ENCODE data around the gene PLAC1.

The PLAC1 gene

DNA sequence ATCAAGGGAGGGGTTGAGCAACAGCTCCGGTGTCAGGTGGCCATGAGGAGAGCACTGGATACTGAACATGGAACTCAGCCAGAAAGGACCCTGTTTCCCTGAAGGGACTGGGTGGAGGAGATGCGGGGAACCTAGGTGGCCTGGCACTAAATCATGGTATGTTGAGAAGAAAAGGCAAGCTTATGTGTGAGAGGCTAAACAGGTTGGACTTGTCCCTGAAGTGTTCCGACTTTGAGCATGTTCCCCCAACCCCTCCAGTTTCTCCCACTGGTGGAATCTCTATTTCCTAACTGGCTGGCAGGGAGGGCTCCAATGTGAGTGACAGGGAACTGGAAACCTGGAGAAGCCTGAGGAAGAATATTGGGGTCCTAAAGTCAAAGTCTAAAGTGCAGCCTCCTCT is 69.5 kb downstream of the PLAC1 start:
- no peak for DNase-seq (ENCODE audit: low read depth in 2 of 2)

DNA sequence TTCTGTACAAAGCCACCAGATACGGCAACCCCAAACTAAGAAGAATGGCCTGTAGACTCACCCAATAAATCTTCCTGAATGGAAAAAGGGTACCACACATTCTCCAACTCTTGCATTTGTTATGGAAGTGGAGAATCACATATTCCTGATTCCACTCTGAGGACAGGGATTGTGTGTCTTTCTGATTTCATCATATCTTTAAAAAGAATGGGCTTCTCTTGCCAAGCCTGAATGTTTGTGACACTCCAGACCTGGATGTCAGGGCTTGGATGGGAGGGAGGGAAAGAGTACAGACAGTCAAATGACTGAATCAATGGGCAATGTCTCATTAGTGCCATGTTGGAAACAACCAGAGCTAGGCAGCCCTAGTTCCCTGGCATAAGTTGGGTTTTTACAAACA is 77.4 kb downstream of the PLAC1 start:
- DNase-seq (ENCODE audit: low read depth in 2 of 2): no peak

DNA sequence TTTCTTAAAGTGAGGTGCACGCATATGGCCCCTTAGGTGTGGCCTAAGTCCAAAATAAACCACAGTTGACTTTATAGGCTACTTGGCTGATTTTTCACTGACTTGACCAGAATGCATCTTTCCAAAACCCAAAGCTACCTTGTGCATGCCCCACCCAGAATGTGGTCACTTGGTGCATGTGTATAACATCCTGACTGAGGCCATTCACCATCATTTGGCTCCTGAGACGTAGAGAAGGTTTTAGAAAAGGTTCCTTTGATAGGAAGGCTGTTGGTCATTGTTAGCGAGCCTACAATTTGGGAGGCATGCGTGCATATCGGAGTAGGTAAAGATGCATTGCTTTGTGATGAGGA is 84.6 kb downstream of the PLAC1 start:
- no peak for DNase-seq (ENCODE audit: low read depth in 2 of 2)

DNA sequence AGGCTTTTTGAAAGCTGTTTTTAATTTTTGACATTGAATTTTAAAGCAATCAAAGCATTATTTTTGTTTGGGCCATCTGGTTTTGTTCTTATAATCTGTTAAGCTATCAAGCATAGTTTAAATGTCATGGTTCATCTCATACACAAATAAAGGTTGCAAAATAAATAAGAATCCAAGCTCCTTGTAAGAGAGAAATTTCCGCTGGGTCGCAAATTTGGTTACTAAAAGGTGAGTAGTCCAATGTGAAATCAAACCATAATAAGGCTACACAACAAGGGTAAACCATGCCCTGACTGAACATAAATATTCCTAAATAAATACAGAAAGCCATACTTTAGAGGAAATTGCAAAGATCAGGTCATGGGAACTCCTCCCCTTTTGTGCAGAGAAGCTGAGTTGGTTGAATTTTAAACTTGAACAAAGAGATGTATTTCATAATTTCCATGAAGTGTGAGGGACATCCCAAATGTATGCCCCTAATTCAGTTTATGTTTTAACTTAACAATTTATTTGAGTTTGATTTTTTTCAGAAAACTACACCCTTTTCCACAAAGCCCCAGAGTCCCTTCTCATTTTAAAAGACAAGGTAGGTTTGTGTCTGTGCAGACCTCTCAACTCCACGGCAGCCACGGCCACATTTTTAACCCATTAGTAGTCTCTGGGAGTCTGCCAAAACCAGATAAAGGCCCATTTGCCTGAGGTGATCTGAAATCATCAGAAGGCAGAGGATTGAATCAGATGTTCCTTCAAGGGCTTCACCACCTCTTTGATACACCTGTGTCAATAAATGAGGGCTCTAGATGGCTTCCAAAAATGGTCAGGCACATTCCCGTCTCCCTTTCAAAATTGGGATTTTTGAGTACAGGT is 85.2 kb downstream of the PLAC1 start:
- DNase-seq (ENCODE audit: low read depth in 2 of 2): no peak

DNA sequence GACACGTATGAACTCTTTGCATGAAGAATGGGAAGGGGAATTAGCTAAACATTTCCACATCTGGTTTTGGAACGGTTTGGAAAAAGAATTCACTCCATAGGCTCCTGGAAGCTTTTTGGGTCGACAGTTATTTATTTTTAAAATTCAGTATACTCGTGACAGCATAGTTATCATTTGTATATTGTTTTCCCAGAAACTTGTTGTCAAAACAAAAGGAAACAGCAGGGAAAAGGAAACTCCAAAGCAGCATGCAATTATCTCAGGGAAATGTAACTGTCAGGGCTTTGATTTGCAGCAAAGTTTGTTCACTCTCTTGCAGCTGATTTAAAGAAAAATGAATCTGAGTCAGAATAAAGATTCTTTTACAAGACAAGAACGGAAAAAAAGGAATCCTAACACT is 86.5 kb downstream of the PLAC1 start:
- DNase-seq (ENCODE audit: low read depth in 2 of 2): no peak

DNA sequence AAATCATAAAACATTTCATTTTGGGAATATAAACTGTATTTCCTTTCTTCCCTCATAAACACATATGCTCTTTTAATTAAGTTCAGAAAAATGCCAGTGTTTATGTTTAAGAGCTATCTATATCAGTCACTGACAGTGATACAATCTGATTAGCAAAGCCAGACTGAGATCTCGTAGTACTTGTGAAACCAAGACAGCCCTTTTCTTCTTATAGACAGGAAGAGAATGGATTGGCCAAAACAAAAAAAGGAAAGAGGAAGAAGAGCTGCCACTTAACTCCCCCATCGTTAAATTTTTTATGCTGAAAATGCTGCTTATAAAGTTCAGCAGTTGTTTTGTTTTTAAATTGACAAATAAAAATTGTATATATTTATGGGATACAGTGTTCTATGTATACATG is 87.4 kb downstream of the PLAC1 start:
- no peak for DNase-seq (ENCODE audit: low read depth in 2 of 2)

DNA sequence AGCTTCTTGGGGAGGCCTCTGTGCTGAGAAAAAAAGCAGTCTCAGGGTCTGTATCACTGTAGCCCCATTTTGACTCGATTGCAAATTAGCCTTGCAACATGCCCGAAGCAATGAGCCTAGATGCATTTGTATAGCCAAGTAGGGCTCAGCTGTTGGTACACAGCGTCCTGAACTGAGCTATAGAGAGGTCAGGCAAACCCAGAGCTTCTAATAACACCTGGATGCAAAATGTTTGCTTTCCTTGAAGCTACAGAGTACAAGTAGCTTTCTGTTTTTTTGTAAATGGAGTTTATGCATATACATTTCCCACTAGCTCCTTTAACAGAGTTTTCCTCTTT is 87.8 kb downstream of the PLAC1 start:
- DNase-seq (ENCODE audit: low read depth in 2 of 2): no peak

DNA sequence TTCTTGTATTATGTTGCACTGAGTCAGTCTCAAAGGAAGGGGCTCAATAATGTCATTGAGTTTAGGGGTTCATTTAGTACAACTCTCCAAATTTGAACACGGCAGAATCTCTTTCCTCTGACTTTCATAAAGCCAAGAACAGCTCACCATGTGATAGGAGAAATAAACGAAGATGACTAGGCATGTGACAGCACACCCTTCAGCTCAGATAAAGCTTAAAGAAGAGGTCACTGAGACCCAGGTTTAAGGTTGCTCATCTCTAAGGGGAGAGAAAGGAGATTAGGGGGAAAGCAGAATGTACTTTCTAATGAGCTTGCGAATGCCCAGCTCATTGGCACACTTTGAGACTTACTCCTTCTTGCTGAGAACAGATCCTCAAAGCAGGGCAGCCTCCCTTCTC is 89.0 kb downstream of the PLAC1 start:
- DNase-seq (ENCODE audit: low read depth in 2 of 2): no peak

DNA sequence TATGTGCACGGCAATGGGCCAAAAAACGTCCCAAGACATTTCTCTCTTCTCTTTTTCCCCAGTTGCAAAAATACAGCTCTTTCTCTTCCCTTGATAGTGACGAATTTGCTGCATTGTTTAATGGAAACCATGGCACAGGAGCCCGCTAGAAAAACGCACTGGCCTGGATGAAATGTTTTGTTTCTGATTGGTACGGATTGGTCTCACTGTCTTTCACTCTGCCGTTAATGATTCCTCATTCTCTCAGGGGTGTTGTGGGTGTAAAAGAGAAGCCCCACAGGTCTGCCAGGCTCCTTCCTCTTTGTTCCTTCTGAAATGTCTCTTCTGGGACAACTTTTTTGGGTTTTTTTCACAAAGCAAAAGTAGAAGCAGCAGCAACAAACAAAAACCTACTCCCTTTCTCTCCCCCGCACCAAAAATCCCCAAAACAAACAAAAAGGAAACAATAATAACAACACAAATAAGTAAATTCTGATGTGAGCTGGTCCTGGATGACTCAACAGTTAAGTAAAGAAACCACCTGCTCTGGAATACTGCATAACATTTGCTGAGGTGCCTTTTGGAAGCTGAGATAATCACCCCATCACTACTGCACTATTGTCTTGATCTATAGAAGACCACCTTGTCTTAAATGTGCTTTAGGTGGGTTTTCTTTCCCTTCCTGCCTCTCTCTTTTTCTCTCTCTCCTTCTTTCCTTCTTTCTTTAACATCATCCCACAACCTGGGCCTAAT is 89.8 kb downstream of the PLAC1 start:
- DNase-seq (ENCODE audit: low read depth in 2 of 2): no peak

DNA sequence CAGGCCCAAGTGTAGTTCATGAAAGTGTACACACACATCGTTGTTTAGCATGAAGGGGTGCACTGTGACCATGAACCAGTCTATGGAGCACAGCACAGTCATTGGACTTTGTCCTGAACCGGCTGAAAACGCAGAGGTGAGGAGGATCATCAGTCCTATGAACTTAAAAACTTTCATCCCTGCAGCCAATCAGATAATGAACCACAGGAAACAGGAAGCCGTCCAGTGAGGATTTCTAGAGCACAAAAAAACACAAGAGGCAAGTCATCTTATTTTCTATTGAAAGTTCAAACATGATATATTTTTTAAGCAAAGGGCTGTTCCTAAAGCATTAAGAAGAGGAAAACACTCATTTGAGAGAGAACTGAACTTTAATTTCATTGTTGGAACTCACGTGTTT is 91.8 kb downstream of the PLAC1 start:
- DNase-seq (ENCODE audit: low read depth in 2 of 2): no peak

DNA sequence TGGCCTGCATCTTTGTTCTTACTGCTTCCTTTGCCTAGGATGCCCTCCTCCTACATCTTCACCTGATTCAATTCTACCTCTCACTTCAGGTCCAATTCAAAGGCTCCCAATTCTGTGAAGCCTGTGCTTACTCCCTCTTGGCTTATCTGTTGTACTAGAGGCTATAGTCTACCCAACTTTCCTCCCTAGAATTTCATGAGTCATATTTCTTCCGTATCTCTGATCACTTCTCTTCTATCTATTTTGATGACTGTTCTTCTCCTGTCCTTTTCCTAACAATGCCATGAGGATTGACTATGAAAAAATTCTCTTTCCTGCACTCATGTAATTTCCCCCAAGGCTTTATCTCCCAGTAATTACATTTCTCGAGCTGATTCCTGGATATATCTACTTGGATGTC is 96.3 kb downstream of the PLAC1 start:
- DNase-seq (ENCODE audit: low read depth in 2 of 2): no peak

DNA sequence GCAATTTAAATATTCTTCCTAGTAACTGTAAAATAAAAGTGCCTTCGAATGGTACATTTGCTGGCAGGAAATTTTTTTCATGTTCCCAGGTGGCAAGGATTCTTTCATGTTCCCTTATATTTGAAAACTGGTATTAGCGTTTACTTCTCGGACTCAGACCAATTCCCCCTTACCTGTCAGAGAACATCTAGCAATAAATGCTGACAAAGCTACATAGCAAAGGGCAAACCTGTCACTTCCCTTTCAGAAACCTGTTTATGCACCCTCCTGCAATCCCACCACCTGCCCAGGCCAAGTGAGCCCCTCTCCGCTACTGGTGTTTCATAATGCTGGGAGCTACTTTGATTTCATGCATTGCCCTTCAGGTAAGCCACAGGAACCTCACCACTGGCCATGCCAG is 100.1 kb downstream of the PLAC1 start:
- DNase-seq (ENCODE audit: low read depth in 2 of 2): no peak

DNA sequence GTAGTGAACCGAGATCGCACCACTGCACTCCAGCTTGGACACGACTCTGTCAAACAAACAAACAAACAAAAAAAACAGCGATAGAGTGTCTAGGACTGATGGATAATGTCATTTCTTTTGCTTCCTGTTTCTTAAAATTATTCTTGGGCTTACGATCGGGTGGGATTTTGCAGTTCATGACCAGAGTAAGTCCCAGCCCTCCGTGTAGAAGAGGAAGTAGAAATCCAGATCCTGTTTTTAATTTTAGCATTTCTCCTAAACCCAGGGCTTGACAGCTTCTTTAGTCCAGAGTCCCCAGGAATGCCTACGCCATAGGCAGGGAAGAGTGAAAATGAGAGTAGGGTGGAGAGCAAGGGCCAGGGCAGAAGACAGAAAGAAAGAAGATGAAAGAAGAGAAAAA is 104.0 kb downstream of the PLAC1 start:
- DNase-seq (ENCODE audit: low read depth in 2 of 2): no peak

DNA sequence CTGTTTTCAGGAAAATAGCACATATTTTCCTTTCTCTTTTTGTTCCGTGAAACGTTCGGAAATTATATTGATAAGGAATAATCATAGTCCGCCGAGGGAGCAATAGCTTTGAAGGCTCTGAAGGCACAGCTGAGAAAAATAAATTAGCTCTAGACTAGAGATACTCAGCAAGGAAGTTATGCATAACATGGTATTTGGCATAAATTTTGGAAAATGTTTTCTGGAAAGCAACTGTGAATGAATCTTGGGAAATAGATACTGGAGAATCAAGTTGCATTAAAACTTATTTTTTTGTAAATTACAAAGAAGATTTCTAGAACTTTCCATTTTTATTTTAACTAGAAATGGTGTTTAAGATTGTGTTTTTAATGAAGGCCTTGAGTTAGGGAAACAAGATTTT is 105.9 kb downstream of the PLAC1 start:
- no peak for DNase-seq (ENCODE audit: low read depth in 2 of 2)

DNA sequence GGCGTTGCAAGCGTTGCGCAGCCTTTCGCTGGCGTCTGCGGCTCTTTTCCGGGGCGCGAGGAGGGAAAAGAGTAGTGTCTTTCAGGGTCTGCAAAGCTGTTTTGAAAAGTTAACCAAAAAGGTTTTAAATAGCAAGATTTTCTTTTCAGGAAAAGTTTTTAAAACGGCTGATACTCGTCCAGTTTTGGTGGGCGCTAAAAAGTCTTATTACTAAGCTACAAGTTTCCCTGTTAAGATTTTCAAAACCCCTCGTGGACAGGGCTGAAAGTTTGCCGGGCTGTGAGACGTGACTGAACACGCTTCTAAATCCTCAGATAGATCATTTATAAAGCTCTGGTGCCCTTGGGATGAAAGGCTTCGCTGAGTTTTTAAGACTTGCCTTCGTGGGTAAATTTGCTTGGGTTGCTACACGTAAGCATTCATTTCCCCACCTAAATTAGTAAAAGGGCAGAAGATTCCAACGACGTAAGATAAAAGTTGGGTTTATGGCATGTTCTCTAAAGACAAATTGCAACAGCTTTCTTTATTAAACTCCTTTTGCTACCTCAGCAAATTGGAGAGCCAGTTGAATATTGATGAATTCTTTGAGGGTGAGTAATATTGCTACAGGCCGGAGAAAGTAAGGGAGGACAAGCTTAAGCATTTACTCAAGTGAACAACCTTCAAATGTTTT is 106.8 kb downstream of the PLAC1 start:
- DNase-seq (ENCODE audit: low read depth in 2 of 2): no peak

DNA sequence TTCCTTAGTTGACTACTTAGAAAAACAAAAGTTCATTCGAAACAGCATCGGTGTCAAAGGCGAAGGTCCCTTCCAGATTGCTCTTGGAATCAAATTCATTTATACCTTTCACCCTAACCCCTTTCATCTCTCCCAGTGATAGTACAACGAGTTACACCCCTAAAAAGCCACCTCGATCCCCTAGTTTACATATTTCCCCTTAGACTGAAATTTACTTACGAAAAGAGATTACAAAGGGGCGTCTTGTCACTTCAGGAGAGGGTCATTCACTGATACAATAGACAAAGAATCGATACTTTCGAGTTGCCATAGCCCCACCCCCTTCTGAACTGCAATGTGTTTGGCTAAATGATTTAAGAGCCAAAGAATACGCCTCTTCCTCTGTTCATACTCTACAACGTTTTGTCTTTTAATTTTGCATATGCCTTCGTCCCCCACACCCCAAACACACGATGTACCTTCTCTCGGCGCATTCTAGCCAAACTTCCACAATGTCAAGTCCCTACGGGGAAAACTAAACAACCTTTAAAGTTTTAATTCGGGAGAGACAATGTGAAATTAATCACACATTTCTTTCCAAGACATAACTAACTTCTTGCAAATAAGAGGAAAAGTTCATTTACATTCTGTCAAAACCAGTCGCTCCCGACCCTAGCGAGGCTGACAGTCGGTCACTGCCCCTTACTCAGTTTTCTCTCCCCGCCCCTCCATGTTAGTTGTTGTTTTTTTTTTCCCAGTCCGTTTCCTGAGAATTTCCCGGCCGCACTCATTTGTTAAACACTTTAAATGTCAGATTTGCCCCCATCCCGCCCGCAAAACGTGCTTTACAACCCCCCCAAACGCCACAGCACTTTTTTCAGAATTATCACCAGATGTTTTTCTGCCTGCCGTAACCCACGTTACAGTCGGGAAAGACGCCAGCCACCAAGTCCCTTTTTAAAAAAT is 109.7 kb downstream of the PLAC1 start:
- DNase-seq (ENCODE audit: low read depth in 2 of 2): no peak

DNA sequence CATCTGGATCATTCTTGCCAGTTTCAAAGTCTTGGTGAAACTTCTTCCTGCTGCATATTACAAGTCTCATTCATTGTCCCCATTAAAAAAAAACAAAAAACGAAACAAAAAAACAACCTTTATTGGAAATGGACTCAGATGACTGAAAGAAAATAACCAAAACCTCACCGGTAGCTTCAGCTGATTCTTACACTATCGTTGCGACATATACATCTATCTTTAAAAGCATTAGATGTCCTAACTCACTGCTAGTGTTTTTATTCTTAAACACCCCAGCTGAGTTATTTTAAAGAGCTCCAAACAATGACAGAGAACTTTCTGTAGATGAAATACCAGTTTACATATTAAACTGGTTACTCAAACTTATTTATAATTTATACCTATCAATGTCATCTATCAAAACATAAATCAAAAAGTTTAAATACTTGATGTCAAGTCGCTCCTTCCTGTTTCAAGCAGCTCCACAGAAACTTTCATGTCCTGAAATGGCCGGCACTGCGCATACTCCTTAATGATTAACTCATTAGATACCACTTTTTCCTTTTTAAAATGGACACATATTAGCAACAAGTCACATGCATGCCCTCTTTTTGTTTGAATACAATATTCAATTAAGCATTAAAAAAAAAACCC is 111.1 kb downstream of the PLAC1 start:
- no peak for DNase-seq (ENCODE audit: low read depth in 2 of 2)

DNA sequence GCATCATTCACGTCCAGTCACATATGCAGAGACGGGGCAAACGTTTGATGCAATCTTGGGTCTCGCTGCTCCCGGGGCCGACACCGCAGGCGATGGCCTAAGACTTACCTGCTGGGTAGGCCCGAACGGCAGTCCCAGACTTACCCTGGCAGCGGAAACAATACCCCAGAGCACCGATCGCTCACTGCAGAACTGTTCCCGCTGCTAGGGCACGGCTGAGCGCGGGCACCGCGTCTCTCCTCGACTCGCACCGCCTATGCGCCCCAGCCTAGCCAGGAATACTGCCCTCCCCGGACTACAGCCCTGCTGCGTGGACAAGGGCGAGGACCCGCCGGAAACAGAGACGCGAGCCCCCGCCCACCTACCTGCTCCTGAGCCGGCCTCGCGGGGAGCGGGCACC is 112.1 kb downstream of the PLAC1 start:
- DNase-seq (ENCODE audit: low read depth in 2 of 2): no peak

DNA sequence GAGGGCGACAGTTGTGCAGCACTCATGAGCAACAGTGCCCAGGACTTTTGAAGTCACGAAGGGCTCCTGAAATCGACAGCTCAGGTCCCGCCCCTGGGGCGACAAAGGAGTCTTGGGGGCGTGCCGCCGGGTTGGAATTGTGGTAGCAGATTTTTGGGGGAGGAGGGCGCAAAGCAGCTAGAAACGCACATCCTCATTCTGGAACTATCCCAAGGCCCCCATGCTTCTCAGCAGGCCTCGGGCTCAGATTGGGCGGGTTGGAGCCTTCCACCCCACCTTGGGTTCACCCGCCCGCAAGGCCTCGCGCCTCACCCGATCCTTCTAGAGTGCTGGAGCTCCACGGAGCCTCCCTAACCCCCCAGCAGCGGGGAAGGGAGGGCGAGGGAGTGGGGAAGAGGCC is 112.8 kb downstream of the PLAC1 start:
- no peak for DNase-seq (ENCODE audit: low read depth in 2 of 2)

DNA sequence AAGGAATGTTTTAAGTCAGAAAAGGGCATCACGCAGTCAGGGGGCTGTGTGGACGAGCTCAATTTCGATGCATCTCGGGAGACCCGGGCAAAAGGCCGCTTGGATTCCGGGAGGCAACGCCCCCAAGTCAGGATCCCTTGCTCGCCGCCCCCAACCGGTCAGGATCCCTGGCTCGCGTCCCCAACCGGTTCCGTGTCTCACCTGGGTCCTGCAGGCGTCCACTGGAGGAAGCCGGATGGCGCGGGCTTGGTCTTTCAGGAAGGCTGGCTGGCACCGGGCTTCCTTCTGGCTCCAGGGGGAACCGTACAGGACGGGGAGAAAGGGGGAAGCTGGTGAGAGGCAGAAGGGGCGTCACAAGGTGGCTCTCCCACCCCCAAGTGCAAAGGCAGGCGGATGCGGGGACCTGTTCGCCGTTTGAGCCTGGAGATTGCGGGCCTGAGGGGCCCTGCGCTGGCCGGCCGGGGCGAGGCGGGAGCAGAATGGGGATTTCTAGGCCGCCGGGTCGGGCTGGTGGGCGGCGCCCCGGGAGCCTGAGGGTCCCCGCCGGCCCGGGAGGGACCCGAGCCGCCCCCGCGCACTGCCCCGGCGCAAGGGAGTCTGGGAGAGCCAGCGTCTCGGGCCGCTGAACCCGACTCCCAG is 113.6 kb downstream of the PLAC1 start:
- no peak for DNase-seq (ENCODE audit: low read depth in 2 of 2)

DNA sequence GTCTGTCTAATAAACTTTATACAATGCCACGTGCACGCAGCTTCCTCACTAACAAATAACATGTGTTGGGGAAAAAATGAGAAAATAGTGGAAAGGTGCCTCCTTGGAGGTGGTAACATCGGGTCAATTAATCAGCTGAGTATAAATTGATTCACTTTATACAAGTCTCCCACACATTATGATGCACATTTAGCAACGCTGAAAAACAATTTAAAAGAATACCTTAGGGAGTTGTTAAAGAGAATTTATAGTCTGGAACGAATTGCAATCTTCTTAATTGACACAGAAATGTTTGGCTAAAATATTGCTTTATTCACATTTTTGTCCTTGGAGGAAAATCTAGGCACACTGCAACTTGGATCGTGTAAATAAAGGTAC is 114.1 kb downstream of the PLAC1 start:
- DNase-seq (ENCODE audit: low read depth in 2 of 2): no peak

Data from stimulated activated CD4-positive, alpha-beta T cell treated with anti-CD3 and anti-CD28 coated beads, Interleukin-1b, Interleukin-23, amount 100 ng/mL, for 1 hour (primary cell).